Activated CD8-positive, alpha-beta memory T cell treated with anti-CD3 and anti-CD28 coated beads, Interleukin-2, amount 50 U/mL, for 24 hours (primary cell): ENCODE measurements around the gene RNF113B.

Source experiments
- DNase-seq: peaks from one replicate; pipeline ENCODE4 v3.0.0-alpha.2; 2020; ENCODE audit errors: extremely low read depth

Gene RNF113B

DNA sequence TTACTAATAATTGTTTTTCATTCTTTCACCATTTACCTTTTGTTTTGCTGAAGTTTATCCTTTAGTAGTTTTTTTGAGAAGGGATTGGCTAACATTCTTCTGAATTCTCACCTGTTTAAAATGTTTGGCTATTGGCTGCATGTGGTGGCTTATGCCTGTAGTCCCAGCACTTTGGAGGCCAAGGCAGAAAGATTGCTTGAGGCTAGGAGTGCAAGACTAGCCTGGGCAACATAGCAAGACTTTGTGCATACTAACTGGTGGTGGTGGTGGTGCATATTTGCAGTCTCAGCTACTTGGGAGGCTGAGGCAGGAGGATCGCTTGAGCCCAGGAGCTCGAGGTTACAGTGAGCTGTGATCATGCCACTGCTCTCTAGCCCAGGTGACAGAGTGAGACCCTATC lies 27.5 kb upstream of the RNF113B start:
- no peak for DNase-seq

DNA sequence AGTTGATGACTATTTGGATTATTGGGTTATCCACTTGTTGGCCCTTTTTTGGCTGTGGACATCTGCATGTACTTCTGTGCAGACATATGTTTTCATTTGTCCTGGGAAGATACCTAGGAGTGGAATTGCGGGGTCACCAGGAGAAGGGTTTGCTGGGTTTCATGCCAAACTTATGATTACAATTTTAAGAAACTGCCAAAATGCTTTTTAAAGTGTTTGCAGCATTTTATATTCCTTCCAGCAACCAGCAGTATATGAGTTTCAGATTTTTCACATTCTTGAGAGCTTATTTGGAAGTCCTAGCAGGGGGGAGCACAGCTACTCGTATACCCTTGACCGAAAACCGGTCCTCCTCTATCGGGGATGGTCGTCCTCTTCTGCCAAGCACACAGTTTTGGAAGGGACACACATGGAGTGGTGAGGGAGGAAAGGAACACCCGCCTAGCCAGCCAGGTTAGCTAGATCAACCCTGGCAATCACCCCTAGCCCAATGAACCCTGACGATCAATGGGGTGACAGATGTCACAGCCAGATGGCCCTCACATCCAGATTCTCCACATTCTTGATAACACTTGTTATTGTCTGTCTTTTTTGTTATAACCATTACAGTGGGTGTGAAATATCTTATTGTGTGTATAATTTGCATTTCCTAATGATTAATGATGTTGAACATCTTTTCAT lies 26.7 kb upstream of the RNF113B start:
- no peak for DNase-seq

DNA sequence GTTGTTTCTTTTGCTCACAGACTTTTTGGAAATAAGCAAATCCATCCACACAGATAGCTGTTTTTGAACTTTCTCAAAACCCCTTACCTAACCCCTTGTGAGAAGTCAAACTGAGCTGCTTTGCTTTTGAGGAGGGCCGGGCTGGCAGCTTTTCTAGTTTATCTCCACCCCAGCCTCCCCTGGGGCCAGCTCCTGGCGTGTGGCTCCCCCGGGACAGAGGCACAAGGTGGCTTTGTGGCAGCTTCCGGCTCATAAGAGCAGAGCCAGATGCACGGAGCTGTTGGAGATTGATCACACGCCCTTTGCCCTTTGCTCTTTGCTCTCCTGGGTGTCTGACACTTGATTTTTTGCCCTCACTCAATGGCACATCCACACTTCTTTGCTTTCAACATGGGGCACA lies 24.9 kb upstream of the RNF113B start:
- DNase-seq: no peak

DNA sequence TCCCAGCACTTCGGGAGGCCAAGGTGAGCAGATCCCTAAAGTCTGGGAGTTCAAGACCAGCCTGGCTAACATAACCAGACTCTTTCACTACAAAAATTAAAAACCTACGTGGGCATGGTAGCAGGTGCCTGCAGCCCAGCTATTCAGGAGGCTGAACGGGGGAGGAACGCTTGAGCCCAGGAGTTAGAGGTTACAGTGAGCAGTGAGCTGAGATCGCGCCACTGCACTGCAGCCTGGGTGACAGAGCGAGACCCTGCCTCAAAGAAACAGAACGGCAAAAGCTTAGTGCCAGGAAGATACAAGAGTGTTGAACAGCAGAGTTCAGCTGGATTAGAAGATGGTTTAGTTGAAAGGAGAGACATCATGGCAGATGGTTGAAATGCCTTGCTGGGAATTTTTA lies 24.1 kb upstream of the RNF113B start:
- DNase-seq: no peak

DNA sequence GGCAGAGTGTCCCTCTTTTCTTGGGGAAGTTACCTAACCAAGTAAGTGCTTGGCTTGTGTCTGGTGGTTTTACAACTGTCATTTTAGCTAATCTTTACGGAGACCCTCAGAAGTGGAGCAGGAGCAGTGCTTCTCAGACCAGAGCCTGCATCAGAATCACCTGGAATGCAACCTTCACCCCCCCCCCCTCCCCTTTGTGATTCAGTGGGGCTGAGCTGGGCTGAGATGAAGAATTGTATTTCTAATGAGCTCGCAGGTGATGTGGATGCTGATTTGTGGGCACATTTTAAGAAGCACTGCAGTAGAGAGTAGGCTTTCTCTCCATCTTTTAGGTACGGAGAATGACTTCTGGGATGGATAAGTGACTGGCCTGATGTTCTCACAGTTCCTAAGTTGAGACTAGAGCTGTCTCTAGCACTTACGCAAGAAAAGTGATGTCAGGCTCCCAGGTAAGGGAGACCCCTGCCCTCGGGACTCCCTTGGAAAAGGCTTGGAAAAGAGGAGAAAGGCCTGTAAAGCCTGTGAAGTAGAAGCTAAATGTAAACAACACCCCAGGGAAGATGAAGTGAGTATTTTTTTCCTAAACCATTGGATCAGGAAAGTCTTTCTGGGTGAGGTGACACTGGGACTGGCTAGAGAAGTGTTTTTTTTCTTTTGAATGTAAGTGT lies 23.3 kb upstream of the RNF113B start:
- DNase-seq: no peak

DNA sequence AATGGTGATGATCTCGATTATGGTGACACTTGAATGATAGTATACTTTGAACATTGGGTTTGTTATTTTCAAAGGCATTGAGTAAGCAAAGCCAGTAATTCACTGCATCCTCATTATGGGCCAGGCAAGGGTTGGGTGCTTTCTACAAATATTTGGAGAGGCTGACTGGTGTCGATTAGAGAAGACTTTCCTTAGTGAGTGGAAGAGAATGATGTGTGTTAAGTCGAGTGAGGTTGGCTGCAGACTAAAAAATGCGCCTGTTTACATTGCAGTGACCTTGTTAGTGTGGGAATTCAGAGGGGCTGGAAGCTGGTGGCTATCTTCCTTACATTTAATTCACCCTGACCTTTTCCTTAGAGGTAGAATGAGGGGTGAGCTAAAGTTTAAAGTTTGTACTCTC lies 22.4 kb upstream of the RNF113B start:
- no peak for DNase-seq

DNA sequence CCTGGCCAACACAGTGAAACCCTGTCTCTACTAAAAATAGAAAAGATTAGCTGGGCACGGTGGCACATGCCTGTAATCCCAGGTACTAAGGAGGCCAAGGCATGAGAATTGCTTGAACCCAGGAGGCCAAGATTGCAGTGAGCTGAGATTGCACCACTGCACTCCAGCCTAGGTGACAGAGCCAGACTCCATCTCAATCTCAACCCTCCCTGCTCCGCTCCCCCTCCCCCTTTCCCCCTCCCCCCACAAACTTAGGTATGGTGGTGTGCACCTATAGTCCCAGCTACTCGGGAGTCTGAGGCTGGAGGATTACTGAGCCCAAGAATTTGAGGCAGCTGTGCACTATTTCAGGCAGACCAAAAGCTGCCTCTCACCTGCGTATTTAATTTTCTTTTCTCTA lies 21.6 kb upstream of the RNF113B start:
- DNase-seq: no peak

DNA sequence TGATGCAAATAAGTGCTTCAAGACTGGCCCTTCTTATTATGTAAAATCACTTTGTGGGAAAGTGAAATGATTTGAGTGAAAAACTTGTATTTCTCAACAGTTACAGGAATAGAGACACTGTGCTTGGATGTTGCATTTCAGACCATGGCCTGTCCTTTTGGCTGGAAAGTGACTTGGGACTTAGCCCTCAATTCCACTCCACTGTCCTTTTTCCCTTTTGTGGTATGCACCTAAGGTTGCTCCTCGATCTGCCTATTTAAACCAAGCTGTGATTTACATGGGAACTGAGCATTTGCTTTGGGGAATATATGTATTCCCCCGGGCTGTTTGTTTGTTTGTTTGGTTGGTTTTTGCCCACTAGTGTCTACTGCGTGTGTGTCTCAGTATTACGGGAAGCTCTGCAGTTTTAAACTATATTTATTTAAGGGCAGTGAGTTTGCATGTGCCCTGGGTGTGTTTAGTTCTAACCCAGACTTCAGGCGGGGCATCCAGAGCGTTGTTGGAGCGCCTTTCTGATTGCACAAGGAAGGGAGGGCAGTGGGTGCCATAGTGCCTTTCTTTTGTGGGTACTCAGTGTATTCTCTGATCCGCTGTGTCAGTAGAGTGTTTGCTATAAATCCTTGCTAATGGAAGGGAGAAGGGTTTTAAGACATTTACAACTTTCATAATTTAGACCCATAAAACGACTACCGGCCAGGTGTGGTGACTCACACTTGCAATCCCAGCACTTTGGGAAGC lies 18.2 kb upstream of the RNF113B start:
- DNase-seq: no peak

DNA sequence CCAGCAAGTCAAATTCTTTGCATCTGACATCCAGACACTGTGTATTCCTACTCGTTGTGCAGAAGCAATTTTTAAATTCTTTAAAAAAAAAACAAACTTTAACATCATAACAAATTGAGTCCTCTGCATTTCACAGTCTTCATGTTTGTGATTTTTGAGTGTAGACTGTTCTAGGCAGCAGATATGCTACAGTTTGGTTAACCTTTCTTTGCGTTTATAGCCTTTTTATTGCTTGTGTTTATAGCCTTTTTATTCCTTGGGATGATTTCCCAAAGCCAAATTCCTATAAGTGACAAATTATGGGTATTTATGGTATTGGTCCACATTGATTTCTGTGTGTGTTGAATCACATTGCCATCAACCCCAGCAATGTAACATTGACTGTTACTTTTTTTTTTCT lies 14.9 kb upstream of the RNF113B start:
- no peak for DNase-seq

DNA sequence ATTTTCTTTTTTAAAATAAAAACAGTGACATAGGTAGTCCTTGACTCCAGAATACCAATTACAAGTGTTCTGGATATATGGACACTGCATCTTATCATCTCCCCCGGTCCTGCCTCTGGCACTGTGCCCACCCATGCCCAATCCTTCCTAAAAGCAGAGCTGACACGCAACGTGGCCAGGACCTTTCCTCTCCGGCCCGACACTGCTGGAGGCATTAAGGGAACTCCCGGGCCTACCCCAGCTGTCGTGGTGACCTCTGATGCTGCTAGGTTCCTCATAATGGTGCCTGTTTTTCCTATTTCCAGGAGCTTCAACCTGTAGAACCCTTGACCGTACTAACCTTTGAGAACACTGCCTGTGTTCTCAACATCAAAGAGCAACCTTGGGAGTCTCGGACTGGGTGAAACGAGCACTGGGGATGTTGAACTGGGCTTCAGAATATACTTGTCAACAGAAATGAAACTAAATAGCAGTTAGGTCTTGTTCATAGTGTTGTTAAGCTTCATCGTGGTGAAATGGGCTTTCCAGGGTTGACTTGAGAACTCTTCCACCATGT lies 13.9 kb upstream of the RNF113B start:
- no peak for DNase-seq

DNA sequence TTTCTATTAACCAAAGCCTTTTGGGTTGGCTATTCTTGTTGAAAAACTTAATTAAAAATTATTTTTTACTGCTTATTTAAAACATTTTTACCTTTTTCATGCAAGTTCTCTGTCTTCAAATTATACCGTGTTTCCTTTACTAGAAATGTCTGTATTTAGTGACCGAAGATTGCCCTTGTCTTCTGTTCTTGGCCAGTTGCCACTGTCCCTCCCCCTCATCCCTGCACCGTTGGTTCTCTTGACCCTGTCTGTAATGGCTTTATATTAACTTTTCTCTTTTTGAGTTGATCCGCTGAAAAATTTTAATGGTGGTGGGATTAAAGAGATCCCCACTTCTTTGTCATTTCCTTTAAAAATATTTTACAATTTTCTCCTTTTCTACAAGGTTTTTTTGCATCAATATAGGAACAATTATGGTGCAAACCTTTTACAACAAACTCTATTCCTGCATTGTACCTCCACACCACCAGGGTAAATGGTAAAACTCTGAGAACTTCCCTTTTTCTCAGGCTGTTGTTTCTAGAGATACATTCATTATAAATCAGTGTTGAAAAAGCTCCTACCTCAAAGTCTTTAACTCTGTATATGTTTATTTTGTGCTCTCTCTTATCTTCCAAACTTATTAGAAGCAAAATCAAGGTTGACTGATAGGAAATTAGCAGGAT lies 12.9 kb upstream of the RNF113B start:
- no peak for DNase-seq

DNA sequence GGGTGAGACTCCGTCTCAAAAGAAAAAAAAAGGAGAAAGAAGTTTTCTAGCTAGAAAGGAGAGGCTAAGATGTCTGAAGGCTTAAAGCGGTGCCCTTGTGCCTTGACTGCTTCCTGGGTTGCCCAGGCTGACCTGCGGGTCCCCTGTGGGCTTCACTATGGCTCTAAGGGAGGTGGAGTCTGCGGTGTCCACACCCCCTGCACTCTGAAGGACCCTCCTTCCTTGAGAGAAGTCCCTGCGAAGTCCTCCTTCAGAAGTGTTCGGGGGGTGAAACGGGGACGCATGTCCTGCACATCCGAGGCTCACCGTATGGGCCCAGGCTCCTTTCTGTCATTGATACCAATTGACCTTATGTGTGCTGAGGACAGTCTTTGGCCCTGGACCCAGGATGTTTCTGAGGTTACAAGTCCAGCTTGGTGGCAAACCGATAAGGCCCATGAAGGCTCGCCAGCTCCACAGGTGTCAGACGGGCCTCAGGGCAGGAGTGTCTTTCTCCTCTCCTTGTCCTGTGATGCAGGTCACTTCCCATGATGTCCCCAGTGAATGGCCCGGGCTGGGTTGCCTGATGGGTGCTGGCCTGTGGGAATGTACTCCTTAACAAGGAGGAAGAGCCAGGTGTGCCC lies 11.6 kb upstream of the RNF113B start:
- DNase-seq: no peak

DNA sequence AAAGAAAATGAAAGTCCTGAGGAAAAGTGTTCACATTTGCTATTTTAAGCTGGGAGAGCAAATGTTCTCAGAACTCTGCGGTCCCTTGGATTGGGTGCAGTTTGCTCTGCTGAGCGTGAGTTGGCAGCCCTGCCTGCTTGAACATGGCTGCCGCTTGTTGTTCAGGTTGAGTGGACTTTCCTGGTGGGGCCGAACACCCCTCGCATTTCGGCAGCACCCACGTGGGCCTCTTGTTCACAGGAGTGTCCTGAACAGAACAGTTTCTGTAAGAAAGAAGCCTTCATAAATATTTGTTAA lies 10.8 kb upstream of the RNF113B start:
- DNase-seq: no peak

DNA sequence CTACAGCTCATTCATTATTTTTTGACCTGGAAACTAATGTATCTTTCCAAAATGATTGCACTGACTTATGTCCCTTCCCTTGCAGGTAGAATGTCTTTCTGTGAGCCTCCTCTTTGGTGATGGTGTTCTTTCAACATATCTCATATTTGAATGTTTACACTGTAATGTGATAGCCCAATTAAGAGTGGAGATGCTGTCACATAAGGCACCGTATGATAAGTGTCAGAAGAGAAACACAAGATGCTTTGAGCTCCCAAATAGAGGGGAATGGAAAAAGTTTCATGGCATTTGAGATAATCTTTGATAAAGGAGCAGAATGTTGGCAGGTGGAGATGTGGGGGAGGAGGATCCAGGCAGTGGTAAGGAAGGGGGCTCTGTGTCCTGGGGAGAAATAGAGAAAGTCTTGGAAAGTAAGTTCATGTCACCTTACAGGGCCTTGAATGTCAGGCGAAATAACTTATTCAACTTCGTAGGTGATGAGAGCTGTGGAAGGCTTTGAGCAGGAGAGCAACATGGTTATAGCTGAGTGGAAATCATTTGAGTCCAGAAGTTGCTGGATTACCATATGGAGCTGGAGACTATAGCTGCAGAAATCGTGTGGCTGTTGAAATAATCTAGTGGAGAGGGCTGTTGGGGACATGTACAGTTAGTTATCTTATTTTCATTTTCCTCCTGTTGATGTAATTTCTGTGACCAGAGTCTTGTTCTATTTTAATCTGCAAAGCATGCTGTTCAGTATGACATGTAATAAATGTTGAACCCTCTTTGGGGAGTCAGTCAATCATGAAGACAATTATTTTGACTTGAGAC lies 10.3 kb upstream of the RNF113B start:
- DNase-seq: no peak

DNA sequence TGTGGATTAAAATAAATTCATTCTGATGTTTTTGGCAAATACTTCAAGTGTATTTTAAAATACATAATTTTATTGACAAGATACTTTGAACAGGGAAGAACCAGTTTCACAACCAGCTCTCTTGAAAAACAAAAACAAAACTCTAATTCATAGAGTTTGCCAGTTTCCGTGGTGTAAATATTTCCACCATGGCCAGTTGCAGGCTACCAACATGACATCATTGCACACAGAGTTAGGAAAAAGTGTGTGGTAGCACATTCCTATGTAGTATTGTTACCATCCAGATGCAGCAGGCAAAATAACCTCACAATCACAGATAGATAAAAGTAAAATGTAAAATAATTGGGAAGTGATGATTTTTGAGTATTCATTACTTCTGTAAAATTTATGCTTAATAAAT lies 7.7 kb upstream of the RNF113B start:
- no peak for DNase-seq

DNA sequence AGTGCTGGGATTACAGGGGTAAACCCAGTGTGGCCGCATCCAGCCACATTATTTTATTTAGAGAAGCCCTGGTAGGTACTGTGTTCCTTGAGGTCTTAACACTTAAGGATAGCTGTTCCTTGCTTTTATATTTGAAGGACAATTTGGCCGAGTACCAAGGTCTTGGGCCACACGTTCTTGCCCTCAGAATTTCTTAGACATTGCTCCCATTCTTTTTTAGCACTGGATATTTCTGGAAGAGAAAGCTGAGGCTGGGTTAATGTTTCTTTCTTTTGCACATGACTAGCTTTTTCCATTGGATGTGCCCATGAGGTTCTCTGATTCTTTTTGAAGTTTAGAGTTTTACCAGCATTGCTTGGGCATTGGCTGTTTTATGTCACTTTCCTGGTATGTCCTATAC lies 5.5 kb upstream of the RNF113B start:
- no peak for DNase-seq

DNA sequence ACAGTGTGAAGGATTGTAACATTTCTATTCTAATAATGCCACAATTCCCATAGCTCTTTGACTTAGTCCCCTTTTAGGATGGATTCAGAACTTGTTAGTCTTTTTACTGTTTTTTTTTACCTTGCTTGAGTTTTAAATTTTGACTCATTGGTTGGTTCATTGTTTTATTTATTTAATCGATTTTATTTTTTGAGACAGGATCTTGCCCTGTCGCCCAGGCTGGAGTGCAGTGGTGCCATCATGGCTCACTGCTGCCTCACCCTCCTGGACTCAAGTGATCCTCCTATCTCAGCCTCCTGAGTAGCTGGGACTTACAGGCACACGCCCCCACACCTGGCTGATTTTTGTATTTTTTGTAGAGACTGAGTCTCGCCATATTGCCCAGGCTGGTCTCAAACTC lies 5.1 kb upstream of the RNF113B start:
- DNase-seq: no peak

DNA sequence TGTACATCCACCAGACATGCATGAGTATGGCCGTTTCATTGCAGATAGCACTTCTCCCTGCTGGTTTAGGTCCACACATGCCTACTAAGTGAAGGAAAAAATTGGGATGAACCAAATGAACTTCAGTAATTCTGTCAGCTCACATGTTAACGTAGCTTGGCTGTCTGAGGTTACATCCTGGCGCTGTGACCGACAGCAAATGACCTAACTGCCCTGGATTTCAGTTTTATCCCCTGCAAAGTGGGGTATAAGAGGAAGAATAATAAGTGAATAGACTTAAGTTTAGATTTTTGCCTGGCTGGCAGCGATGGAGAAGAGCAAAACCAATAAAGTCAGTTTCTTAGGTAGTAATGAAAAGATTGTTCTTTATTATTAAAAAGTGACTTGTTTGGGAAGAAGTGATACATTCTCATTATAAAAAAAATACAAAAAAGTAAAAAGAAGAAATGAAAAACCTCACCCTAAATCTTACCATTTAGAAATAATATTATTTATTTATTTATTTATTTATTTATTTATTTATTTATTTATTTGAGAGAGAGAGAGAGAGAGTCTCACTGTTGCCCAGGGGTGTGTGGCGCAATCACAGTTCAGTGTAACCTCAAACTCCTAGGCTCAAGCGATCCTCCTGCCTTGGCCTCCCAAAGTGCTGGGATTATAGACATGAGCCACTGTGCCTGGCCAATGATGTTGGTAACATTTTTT lies 4.2 kb upstream of the RNF113B start:
- no peak for DNase-seq

DNA sequence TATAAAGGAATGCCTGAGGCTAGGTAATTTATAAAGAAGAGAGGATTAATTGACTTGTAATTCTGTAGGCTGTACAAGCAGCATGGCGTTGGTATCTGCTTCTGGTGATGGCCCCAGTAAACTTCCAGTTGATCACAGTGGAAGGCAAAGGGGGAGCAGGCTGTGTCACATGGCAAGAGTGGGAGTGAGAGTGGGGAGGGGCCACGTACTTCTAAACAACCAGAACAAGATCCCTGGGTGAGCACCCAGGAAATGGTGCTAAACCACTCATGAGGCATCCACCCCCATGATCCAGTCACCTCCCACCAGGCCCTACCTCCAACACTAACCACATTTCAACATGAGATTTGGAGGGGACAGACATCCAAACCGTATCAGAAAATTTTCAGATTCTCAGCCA lies 3.0 kb upstream of the RNF113B start:
- DNase-seq: no peak

DNA sequence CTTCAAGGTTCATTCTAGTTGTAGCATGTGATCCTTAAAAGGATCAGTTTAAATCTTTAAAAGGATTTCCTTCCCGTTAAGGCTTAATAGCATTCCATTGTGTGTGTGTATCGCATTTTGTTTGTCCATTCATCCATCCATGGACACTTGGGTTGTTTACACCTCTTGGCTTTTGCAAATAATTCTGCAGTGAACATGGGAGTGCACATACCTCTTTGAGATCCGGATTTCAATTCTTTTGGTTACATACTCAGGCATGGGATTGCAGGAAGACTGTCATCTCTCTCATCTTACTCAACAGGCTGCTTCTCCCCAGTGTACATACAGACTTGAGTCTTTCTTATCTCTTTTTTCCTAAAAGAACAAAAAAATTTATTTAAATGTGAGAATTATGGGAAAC lies 1.2 kb downstream of the RNF113B start:
- DNase-seq: no peak

DNA sequence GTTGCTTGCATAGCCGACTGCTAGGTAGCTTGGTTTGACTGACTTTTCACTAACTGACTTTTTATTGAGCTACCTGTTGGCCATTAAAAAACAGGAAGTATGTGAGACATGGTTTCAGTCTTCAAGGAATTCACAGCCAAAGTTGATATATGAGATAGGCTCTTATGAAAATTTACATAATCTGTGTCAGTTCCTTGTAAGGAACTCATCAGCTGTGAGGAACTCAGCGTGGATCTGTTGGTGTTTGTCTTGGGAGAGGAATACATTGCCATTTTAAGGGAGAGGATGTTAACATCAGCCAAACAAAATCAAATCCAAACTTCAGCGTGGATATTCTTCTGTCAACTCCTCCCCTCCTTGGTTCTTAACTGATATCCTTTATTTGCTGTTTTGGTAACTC lies 2.0 kb downstream of the RNF113B start:
- no peak for DNase-seq
